T-helper 1 cell treated with Interleukin-12 subunit alpha and Interleukin-12 subunit beta and Interleukin-4 antibody, amounts not matched to agents 30 μg/mL and 1 μg/mL, for 36 hours (primary cell): ENCODE measurements around the gene ATG14.

Experiments
- H3K27ac Mint-ChIP-seq: one replicate; pipeline ENCODE4 v1.8.0; 2021; ENCODE audit warnings: mild to moderate bottlenecking, mixed read lengths
- H3K27me3 Mint-ChIP-seq: one replicate; pipeline ENCODE4 v1.8.0; 2021; ENCODE audit warnings: low read depth, mixed read lengths
- H3K36me3 Mint-ChIP-seq: one replicate; pipeline ENCODE4 v1.8.0; 2021; ENCODE audit warnings: low read depth, mixed read lengths
- H3K4me1 Mint-ChIP-seq: one replicate; pipeline ENCODE4 v1.8.0; 2021; ENCODE audit warnings: low read depth, mixed read lengths
- H3K4me3 Mint-ChIP-seq: one replicate; pipeline ENCODE4 v1.8.0; 2021; ENCODE audit warnings: mild to moderate bottlenecking, moderate library complexity, mixed read lengths
- H3K9me3 Mint-ChIP-seq: one replicate; pipeline ENCODE4 v1.8.0; 2021; ENCODE audit warnings: mixed read lengths

Gene ATG14

GRCh38 chr14:55418411-55418810, 6.8 kb upstream of the ATG14 start:
- Mint-ChIP-seq H3K4me3 (no peak overlapping the region), H3K36me3 (no peaks in the 10 kb centered on the region), H3K27me3 (no peaks in the 10 kb centered on the region), H3K27ac (no peak overlapping the region), H3K9me3 (no peaks in the 10 kb centered on the region), H3K4me1 (peaks cover 1% of the 10 kb centered on the region)

DNA sequence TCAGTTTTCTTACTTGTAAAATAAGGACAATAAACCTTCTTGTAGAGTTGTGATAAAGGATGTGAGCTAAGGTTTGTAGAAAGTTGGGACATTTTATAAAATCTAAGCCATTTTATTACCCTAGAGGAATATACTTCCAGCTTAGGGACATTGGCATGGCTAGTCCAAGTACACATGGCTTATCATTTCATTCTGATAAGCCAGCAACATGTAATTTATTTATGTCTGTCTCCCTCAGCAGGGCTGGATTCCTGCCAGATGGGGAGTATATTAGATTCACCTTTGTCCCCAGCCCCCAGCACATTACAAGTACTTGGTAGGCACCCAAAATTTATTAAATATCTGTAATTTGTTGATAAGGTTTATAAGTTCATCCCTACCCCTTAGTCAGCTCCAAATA, 6.3 kb upstream of the ATG14 start:
- Mint-ChIP-seq H3K27me3 (no peaks in the 10 kb centered on the region), H3K27ac (no peak overlapping the region), H3K9me3 (no peaks in the 10 kb centered on the region), H3K4me3 (no peak overlapping the region), H3K36me3 (no peaks in the 10 kb centered on the region), H3K4me1 (peaks cover 1% of the 10 kb centered on the region)

- Mint-ChIP-seq H3K27me3 (no peaks in the 10 kb centered on the region), H3K9me3 (no peaks in the 10 kb centered on the region), H3K36me3 (no peaks in the 10 kb centered on the region), H3K4me3 (no peak overlapping the region), H3K4me1 (peaks cover 8% of the 10 kb centered on the region), H3K27ac (peak overlapping the region; percentile 55)
These were observed 5.2 kb upstream of the ATG14 start for GRCh38 chr14:55416866-55417265.

DNA sequence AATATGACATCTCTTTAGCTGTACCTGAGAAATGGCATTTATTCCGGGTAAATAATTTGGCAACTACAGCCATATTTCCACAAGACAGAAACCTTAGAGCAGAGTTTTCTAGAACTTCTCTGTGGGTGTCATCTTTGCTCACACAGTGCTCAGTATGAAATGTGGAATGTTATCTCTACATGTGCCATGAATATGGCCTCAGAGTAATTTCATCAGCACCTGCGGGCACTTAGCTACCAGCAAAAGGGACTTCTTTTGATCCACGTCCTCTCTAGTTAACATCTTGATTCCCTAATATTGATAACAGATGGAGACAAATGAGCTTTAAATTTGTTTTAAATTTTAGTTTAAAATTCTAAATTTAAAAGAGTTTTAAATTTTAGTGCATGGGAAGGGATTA, 2.9 kb upstream of the ATG14 start:
- no peaks in the 10 kb centered on the region for H3K36me3 Mint-ChIP-seq
- H3K27ac Mint-ChIP-seq: no peak overlapping the region
- no peaks in the 10 kb centered on the region for H3K27me3 Mint-ChIP-seq
- no peak overlapping the region for H3K4me3 Mint-ChIP-seq
- H3K9me3 Mint-ChIP-seq: no peaks in the 10 kb centered on the region
- H3K4me1 Mint-ChIP-seq: peaks cover 21% of the 10 kb centered on the region

DNA sequence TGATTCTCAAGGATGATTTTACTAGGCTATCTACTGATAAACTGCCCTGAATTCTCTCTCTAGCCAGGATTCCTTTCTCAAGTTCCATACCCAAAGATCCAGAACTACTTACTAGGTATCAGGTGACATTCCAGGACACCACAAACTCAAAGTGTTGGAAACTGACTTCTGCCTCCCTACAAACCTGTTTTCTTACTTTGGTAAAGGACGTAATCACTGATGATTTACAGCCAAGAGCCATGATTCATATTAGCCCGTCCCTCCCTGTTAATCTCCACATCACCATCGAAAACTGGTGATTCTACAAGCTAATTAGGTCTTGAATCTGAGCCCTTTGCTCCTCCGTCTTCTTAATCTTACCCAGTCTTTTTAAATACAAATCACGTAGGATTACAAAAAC, 1.0 kb upstream of the ATG14 start:
- no peaks in the 10 kb centered on the region for H3K36me3 Mint-ChIP-seq
- H3K4me3 Mint-ChIP-seq: peak overlapping the region; percentile 87

GRCh38 chr14:55410876-55411275, 754 bp downstream of the ATG14 start:
- H3K27ac Mint-ChIP-seq: peak overlapping the region; percentile 57
- H3K27me3 Mint-ChIP-seq: no peaks in the 10 kb centered on the region
- peak overlapping the region; percentile 87 for H3K4me3 Mint-ChIP-seq
- H3K36me3 Mint-ChIP-seq: no peaks in the 10 kb centered on the region
- H3K4me1 Mint-ChIP-seq: peaks cover 24% of the 10 kb centered on the region
- no peaks in the 10 kb centered on the region for H3K9me3 Mint-ChIP-seq

More for the DNA sequence above, 1.0 kb upstream of the ATG14 start:
- no peaks in the 10 kb centered on the region for H3K9me3 Mint-ChIP-seq
- H3K27me3 Mint-ChIP-seq: no peaks in the 10 kb centered on the region
- peaks cover 24% of the 10 kb centered on the region for H3K4me1 Mint-ChIP-seq
- peak overlapping the region; percentile 87 for H3K27ac Mint-ChIP-seq

GRCh38 chr14:55404173-55404854, 7.3 kb downstream of the ATG14 start:
- Mint-ChIP-seq H3K27me3 (no peaks in the 10 kb centered on the region), H3K36me3 (no peaks in the 10 kb centered on the region), H3K4me3 (no peak overlapping the region), H3K4me1 (peaks cover 3% of the 10 kb centered on the region), H3K27ac (no peak overlapping the region), H3K9me3 (no peaks in the 10 kb centered on the region)

GRCh38 chr14:55401751-55402150, 9.9 kb downstream of the ATG14 start:
- Mint-ChIP-seq H3K4me1 (peaks cover 1% of the 10 kb centered on the region), H3K9me3 (no peaks in the 10 kb centered on the region), H3K4me3 (no peak overlapping the region), H3K27me3 (no peaks in the 10 kb centered on the region), H3K36me3 (no peaks in the 10 kb centered on the region), H3K27ac (no peak overlapping the region)

GRCh38 chr14:55399852-55400251, 11.8 kb downstream of the ATG14 start:
- no peaks in the 10 kb centered on the region for H3K4me1 Mint-ChIP-seq
- no peak overlapping the region for H3K4me3 Mint-ChIP-seq
- H3K9me3 Mint-ChIP-seq: no peaks in the 10 kb centered on the region
- H3K36me3 Mint-ChIP-seq: no peaks in the 10 kb centered on the region
- H3K27ac Mint-ChIP-seq: no peak overlapping the region
- no peaks in the 10 kb centered on the region for H3K27me3 Mint-ChIP-seq

DNA sequence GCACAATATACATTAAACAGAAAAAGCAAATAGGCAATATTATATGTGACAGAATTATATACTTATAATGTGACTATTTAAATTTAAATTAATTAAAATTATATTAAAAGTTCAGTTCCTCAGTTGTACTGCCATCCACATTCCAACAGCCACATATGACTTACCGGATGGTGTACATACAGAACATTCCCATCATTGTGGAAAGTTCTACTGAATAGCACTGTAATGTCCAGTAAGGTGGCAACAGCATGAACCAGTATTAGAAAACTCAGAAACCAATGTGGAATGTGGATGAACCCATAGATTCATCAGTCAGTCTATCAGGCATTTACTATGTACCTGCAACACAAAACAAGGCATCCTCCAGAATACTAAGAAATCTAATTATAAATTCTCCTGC, 12.4 kb downstream of the ATG14 start:
- Mint-ChIP-seq H3K27ac (no peak overlapping the region), H3K36me3 (no peaks in the 10 kb centered on the region), H3K9me3 (no peaks in the 10 kb centered on the region)

GRCh38 chr14:55398679-55399078, 13.0 kb downstream of the ATG14 start:
- H3K27ac Mint-ChIP-seq: no peak overlapping the region
- no peaks in the 10 kb centered on the region for H3K36me3 Mint-ChIP-seq
- H3K27me3 Mint-ChIP-seq: no peaks in the 10 kb centered on the region
- H3K9me3 Mint-ChIP-seq: no peaks in the 10 kb centered on the region
- no peak overlapping the region for H3K4me3 Mint-ChIP-seq
- H3K4me1 Mint-ChIP-seq: no peaks in the 10 kb centered on the region

More for the DNA sequence above, 12.4 kb downstream of the ATG14 start:
- H3K27me3 Mint-ChIP-seq: no peaks in the 10 kb centered on the region
- no peak overlapping the region for H3K4me3 Mint-ChIP-seq
- no peaks in the 10 kb centered on the region for H3K4me1 Mint-ChIP-seq

GRCh38 chr14:55389330-55389729, 22.3 kb downstream of the ATG14 start:
- H3K4me3 Mint-ChIP-seq: no peak overlapping the region
- H3K36me3 Mint-ChIP-seq: peaks cover 28% of the 10 kb centered on the region
- H3K27me3 Mint-ChIP-seq: no peaks in the 10 kb centered on the region
- H3K4me1 Mint-ChIP-seq: peaks cover 24% of the 10 kb centered on the region
- no peaks in the 10 kb centered on the region for H3K9me3 Mint-ChIP-seq
- H3K27ac Mint-ChIP-seq: peak overlapping the region; percentile 24

- Mint-ChIP-seq H3K27ac (peak overlapping the region; percentile 33), H3K27me3 (no peaks in the 10 kb centered on the region), H3K9me3 (no peaks in the 10 kb centered on the region), H3K4me3 (no peak overlapping the region), H3K36me3 (peaks cover 28% of the 10 kb centered on the region), H3K4me1 (peaks cover 25% of the 10 kb centered on the region)
These were observed 23.5 kb downstream of the ATG14 start for GRCh38 chr14:55388160-55388559.

GRCh38 chr14:55387121-55387520, 24.5 kb downstream of the ATG14 start:
- peak overlapping the region; percentile 8 for H3K4me3 Mint-ChIP-seq
- H3K4me1 Mint-ChIP-seq: peaks cover 25% of the 10 kb centered on the region
- no peaks in the 10 kb centered on the region for H3K9me3 Mint-ChIP-seq
- H3K27me3 Mint-ChIP-seq: no peaks in the 10 kb centered on the region
- peaks cover 28% of the 10 kb centered on the region for H3K36me3 Mint-ChIP-seq
- H3K27ac Mint-ChIP-seq: peak overlapping the region; percentile 93

- peaks cover 26% of the 10 kb centered on the region for H3K4me1 Mint-ChIP-seq
- H3K4me3 Mint-ChIP-seq: peak overlapping the region; percentile 71
- H3K36me3 Mint-ChIP-seq: peaks cover 34% of the 10 kb centered on the region
- no peaks in the 10 kb centered on the region for H3K27me3 Mint-ChIP-seq
- no peaks in the 10 kb centered on the region for H3K9me3 Mint-ChIP-seq
- peak overlapping the region; percentile 93 for H3K27ac Mint-ChIP-seq
These were observed 25.4 kb downstream of the ATG14 start for GRCh38 chr14:55386037-55386808.
